Small intestine (tissue), 7 donors: Measurements from ENCODE around the gene TLE5. TPM values are rescaled to one million over a fixed set of nuclear protein-coding genes. Genes with fewer than 3 reads are reported as not detected.

Experiments
- DNase-seq, 2 donors: peaks; one replicate each; pipeline versions ENCODE4 v3.0.0 to v3.0.0-alpha.2; 2013
- FAIRE-seq: peaks from 2 replicates; lab custom pipeline; 2012; peaks lifted over from hg19 to GRCh38; lab: Jason Lieb, UNC
- H3K27ac ChIP-seq, 3 donors: one replicate each; pipeline ENCODE4 v1.5.1; 2013; ENCODE audit warnings: low read length in 2 of 3, mild to moderate bottlenecking in 2 of 3, control low read depth in 1 of 3, inconsistent platforms in 1 of 3, low read depth in 1 of 3, moderate library complexity in 1 of 3
- H3K27me3 ChIP-seq, 3 donors: one replicate each; pipeline ENCODE4 v1.6.1; 2013; ENCODE audit warnings: low read length in 3 of 3, inconsistent platforms in 1 of 3; ENCODE audit not compliant: control insufficient read depth in 3 of 3, insufficient read depth in 3 of 3
- H3K36me3 ChIP-seq, 3 donors: one replicate each; pipeline ENCODE4 v1.6.1; 2013; ENCODE audit warnings: low read length in 3 of 3, inconsistent platforms in 1 of 3, low read depth in 1 of 3, mild to moderate bottlenecking in 1 of 3, moderate library complexity in 1 of 3; ENCODE audit not compliant: control insufficient read depth in 3 of 3, insufficient read depth in 2 of 3
- H3K4me1 ChIP-seq, 3 donors: one replicate each; pipeline ENCODE4 v1.6.1; 2013; ENCODE audit warnings: low read length in 2 of 3, inconsistent platforms in 1 of 3, low read depth in 1 of 3, mild to moderate bottlenecking in 1 of 3, moderate library complexity in 1 of 3; ENCODE audit not compliant: control insufficient read depth in 3 of 3, insufficient read depth in 2 of 3
- H3K4me3 ChIP-seq, 3 donors: one replicate each; pipeline ENCODE4 v1.5.1; 2013; ENCODE audit warnings: low read length in 3 of 3, control low read depth in 1 of 3, inconsistent platforms in 1 of 3, low read depth in 1 of 3, mild to moderate bottlenecking in 1 of 3, moderate library complexity in 1 of 3
- H3K9me3 ChIP-seq, 2 donors: one replicate each; pipeline ENCODE4 v1.6.1; 2013; ENCODE audit warnings: low read depth in 1 of 2, low read length in 1 of 2; ENCODE audit not compliant: control insufficient read depth in 2 of 2, insufficient read depth in 1 of 2
- WGBS, 3 donors: extraction: QIAGEN DNeasy Blood & Tissue Kit; methylation state at CpG; one replicate each; pipeline ENCODE4 v1.1.7; 2013; 5-methylcytosine and 5-hydroxymethylcytosine counted together
- polyA plus RNA-seq, 4 donors: library from polyadenylated mRNA; stranded (reverse) in 3 of 4; unstranded in 1 of 4; fragments of 200-250 nt in 3 of 4; fragments of 120-200 nt in 1 of 4; gene quantifications; one replicate each; pipeline versions ENCODE4 v1.2.1 to v1.2.3, GENCODE V29; 2013
- donor health status: healthy with polysubstance abuse.
- donor health status: control.
- donor health status: control.
- donor health status: Bipolar disorder and iron deficiency.
- donor health status: healthy.

Gene TLE5
- polyA plus RNA-seq, 4 donors: 308 to 488 (median 351) TPM

- peaks cover 2 to 85% (median 15%) of the 10 kb centered on the region in 3 donors for H3K36me3 ChIP-seq
- H3K27ac ChIP-seq: peak overlapping the region in 2 of 3 donors; percentile 34 to 94
- 77 to 84% (median 82%) methylated on average over 17 of the region's 17 CpGs for WGBS, 3 donors
- FAIRE-seq (no peak), DNase-seq (no peak)
- no peaks in the 10 kb centered on the region for H3K9me3 ChIP-seq
- H3K4me1 ChIP-seq: peaks cover 0 to 62% (median 5%) of the 10 kb centered on the region in 3 donors
- H3K27me3 ChIP-seq: no peaks in the 10 kb centered on the region
- H3K4me3 ChIP-seq: peak overlapping the region in 1 of 3 donors; percentile 13
Observed at GRCh38 chr19:3106509-3107141, 44.3 kb upstream of the TLE5 start.

- peak overlapping the region in 1 of 3 donors; percentile 13 for H3K4me3 ChIP-seq
- 60 to 79% (median 72%) methylated on average over 31 to 33 of the region's 33 CpGs for WGBS, 3 donors
- peaks cover 2 to 85% (median 10%) of the 10 kb centered on the region in 3 donors for H3K36me3 ChIP-seq
- FAIRE-seq (no peak), DNase-seq (no peak)
- peaks cover 0 to 69% (median 5%) of the 10 kb centered on the region in 3 donors for H3K4me1 ChIP-seq
- peak overlapping the region in 2 of 3 donors; percentile 30 to 94 for H3K27ac ChIP-seq
- no peaks in the 10 kb centered on the region for H3K27me3 ChIP-seq
- no peaks in the 10 kb centered on the region for H3K9me3 ChIP-seq
Observed at GRCh38 chr19:3105641-3106508, 43.6 kb upstream of the TLE5 start.

DNA sequence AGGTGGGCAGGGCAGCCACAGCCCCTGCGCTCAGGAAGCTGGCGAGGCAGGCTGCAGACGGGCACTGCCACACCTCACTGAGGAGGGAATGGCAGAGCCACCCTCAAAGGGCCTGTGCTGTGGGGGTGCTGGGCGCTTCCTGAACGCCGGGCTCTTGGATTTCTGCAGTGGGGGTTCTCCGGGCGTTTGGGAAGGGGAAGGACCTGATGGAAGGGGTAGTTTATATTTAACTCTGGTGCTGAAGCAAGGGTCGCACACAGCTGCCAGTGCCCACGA is 42.4 kb upstream of the TLE5 start:
- Histone ChIP-seq H3K4me1 (peaks cover 0 to 82% (median 5%) of the 10 kb centered on the region in 3 donors), H3K4me3 (no peak overlapping the region), H3K27me3 (no peaks in the 10 kb centered on the region), H3K36me3 (peaks cover 0 to 85% (median 5%) of the 10 kb centered on the region in 3 donors), H3K27ac (peak overlapping the region; percentile 33 to 68 (median 49)), H3K9me3 (no peaks in the 10 kb centered on the region)
- FAIRE-seq (no peak), DNase-seq (no peak)
- 34 to 47% (median 44%) methylated on average over 9 to 10 of the region's 10 CpGs for WGBS, 3 donors

- Histone ChIP-seq H3K27ac (peak overlapping the region in 2 of 3 donors; percentile 25 to 63), H3K36me3 (peaks cover 0 to 86% (median 3%) of the 10 kb centered on the region in 3 donors), H3K4me1 (peaks cover 3 to 84% (median 5%) of the 10 kb centered on the region in 3 donors), H3K9me3 (no peaks in the 10 kb centered on the region), H3K4me3 (peak overlapping the region in 1 of 3 donors; percentile 12), H3K27me3 (no peaks in the 10 kb centered on the region)
- WGBS, 3 donors: 69 to 81% (median 75%) methylated on average over 33 to 34 of the region's 34 CpGs
- no peak for DNase-seq
- no peak for FAIRE-seq
Observed at GRCh38 chr19:3102239-3103140, 40.2 kb upstream of the TLE5 start.

- H3K9me3 ChIP-seq: no peaks in the 10 kb centered on the region
- WGBS, 3 donors: 64 to 74% (median 72%) methylated on average over 25 to 34 of the region's 34 CpGs
- H3K4me1 ChIP-seq: peaks cover 3 to 77% (median 6%) of the 10 kb centered on the region in 3 donors
- FAIRE-seq: no peak
- no peak for DNase-seq
- H3K27ac ChIP-seq: peak overlapping the region in 2 of 3 donors; percentile 94 to 98
- H3K4me3 ChIP-seq: peak overlapping the region in 1 of 3 donors; percentile 12
- peaks cover 0 to 87% (median 3%) of the 10 kb centered on the region in 3 donors for H3K36me3 ChIP-seq
- H3K27me3 ChIP-seq: no peaks in the 10 kb centered on the region
Observed at GRCh38 chr19:3100747-3101730, 38.7 kb upstream of the TLE5 start.

- DNase-seq (no peak), FAIRE-seq (no peak)
- Histone ChIP-seq H3K36me3 (peaks cover 0 to 87% (median 0%) of the 10 kb centered on the region in 3 donors), H3K4me1 (peaks cover under 1 to 70% (median 6%) of the 10 kb centered on the region in 3 donors), H3K27ac (peak overlapping the region in 2 of 3 donors; percentile 94 to 98), H3K9me3 (no peaks in the 10 kb centered on the region), H3K4me3 (peak overlapping the region in 1 of 3 donors; percentile 12), H3K27me3 (no peaks in the 10 kb centered on the region)
- WGBS, 3 donors: 54 to 74% (median 60%) methylated on average over 14 of the region's 14 CpGs
Observed at GRCh38 chr19:3100331-3100730, 38.0 kb upstream of the TLE5 start.

- DNase-seq (no peak), FAIRE-seq (no peak)
- Histone ChIP-seq H3K36me3 (peaks cover 0 to 86% (median 0%) of the 10 kb centered on the region in 3 donors), H3K4me1 (peaks cover 0 to 63% (median 6%) of the 10 kb centered on the region in 3 donors), H3K9me3 (no peaks in the 10 kb centered on the region), H3K27me3 (no peaks in the 10 kb centered on the region), H3K27ac (peak overlapping the region; percentile 91 to 98 (median 94)), H3K4me3 (peak overlapping the region in 2 of 3 donors; percentile 96 to 98)
- 28 to 67% (median 40%) methylated on average over 28 to 29 of the region's 29 CpGs for WGBS, 3 donors
Observed at GRCh38 chr19:3099347-3100145, 37.3 kb upstream of the TLE5 start.
